Measurements from ENCODE around the gene BAHCC1.

DNA sequence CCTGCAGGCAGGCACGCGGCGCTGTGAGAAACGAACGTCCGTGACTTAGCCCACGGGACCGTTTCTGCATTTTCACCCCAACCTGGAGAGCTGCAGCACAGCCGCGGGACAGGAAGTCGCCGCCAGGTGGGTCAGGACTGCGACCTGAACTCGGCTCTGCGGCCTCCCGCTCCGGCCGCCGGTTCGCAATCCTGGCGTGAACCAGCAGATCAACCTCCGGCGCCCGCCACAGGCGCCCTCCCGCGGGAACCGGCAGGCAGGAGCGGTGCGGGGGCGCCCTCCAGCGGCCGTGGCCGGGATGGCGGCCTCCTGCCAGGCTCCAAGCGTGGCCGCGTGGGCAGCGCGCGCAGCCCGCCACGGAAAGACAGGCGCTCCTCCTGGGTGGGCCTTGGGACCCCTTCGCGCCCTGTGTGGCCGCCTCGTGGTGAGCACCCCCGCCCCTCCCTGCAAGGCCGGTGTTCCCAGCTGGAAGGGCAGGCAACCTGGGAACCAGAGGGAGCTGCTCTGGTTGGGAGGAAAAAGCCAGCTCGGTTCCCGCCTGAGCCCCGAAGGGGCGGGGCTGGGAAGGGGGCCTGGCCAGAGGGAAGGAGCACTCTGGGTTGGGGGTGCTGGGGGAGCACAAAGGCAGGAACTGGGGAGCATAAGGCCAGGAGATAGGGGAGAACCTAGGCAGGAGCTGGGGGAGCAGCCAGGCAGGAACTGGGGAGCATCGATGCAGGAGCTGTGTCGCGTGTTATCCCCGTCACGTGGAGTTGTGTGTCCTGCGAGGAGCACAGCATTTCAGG, 89.1 kb downstream of the BAHCC1 start:
- TF ChIP-seq, protein P1, sequence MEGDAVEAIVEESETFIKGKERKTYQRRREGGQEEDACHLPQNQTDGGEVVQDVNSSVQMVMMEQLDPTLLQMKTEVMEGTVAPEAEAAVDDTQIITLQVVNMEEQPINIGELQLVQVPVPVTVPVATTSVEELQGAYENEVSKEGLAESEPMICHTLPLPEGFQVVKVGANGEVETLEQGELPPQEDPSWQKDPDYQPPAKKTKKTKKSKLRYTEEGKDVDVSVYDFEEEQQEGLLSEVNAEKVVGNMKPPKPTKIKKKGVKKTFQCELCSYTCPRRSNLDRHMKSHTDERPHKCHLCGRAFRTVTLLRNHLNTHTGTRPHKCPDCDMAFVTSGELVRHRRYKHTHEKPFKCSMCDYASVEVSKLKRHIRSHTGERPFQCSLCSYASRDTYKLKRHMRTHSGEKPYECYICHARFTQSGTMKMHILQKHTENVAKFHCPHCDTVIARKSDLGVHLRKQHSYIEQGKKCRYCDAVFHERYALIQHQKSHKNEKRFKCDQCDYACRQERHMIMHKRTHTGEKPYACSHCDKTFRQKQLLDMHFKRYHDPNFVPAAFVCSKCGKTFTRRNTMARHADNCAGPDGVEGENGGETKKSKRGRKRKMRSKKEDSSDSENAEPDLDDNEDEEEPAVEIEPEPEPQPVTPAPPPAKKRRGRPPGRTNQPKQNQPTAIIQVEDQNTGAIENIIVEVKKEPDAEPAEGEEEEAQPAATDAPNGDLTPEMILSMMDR (IDR thresholded peaks at IDR 0.05; ENCODE audit: low read length) = peak; percentile 89
- no peak for TF ChIP-seq EZH2phosphoT487 (IDR thresholded peaks at IDR 0.05; ENCODE audit: low read length)
- TF ChIP-seq EZH2 (optimal IDR thresholded peaks at IDR 0.05; ENCODE audit: low read depth, low read length) = no peak
